H9 (cell line): Measurements from ENCODE around the gene FAM89B. TPM values are rescaled to one million over a fixed set of nuclear protein-coding genes. Genes with fewer than 3 reads are reported as not detected.
A peak's percentile ranks its signal among the peaks of the same experiment; 100 is the strongest.

Experiments
- DNase-seq: peaks from one replicate; pipeline ENCODE4 v3.0.0-alpha.2; 2017
- H2AFZ ChIP-seq: one replicate; pipeline ENCODE4 v1.6.1; 2013; ENCODE audit warnings: mild to moderate bottlenecking, low read length, control low read depth, moderate library complexity
- H2AK5ac ChIP-seq: 2 replicates; pipeline ENCODE4 v1.6.1; 2013; ENCODE audit warnings: low read length, control low read depth, mixed read lengths; ENCODE audit not compliant: insufficient read length
- H2BK120ac ChIP-seq: one replicate; pipeline ENCODE4 v1.6.1; 2013; ENCODE audit warnings: low read depth, mild to moderate bottlenecking, low read length, control low read depth, inconsistent platforms; ENCODE audit not compliant: poor library complexity, severe bottlenecking
- H2BK12ac ChIP-seq: 2 replicates; pipeline ENCODE4 v1.6.1; 2013; ENCODE audit warnings: low read length, control low read depth, mixed read lengths, low read depth; ENCODE audit not compliant: insufficient read length
- H2BK15ac ChIP-seq: 2 replicates; pipeline ENCODE4 v1.6.1; 2013; ENCODE audit warnings: low read depth, low read length, control low read depth
- H2BK20ac ChIP-seq: one replicate; pipeline ENCODE4 v1.6.1; 2013; ENCODE audit warnings: low read depth, mild to moderate bottlenecking, low read length, control low read depth, inconsistent platforms; ENCODE audit not compliant: poor library complexity, severe bottlenecking
- H2BK5ac ChIP-seq: 2 replicates; pipeline ENCODE4 v1.6.1; 2013; ENCODE audit warnings: low read length, control low read depth, mixed read lengths; ENCODE audit not compliant: insufficient read length
- H3K14ac ChIP-seq: 2 replicates; pipeline ENCODE4 v1.6.1; 2013; ENCODE audit warnings: low read length, control low read depth; ENCODE audit not compliant: insufficient read depth
- H3K18ac ChIP-seq: 2 replicates; pipeline ENCODE4 v1.6.1; 2013; ENCODE audit warnings: low read depth, mild to moderate bottlenecking, mixed read lengths, low read length, control low read depth; ENCODE audit not compliant: insufficient read length
- H3K23ac ChIP-seq: 2 replicates; pipeline ENCODE4 v1.6.1; 2013; ENCODE audit warnings: low read length, control low read depth, mixed read lengths, low read depth; ENCODE audit not compliant: insufficient read length
- H3K23me2 ChIP-seq: 2 replicates; pipeline ENCODE4 v1.6.1; 2013; ENCODE audit warnings: low read depth, mild to moderate bottlenecking, mixed read lengths, low read length, control low read depth; ENCODE audit not compliant: insufficient read length, poor library complexity, severe bottlenecking
- H3K27ac ChIP-seq: 2 replicates; pipeline ENCODE4 v1.5.1; 2013; ENCODE audit warnings: low read length, control low read depth, mixed read lengths, low read depth; ENCODE audit not compliant: insufficient read length
- H3K27me3 ChIP-seq: 2 replicates; pipeline ENCODE4 v1.6.1; 2013; ENCODE audit warnings: low read length, control low read depth, inconsistent platforms; ENCODE audit not compliant: insufficient read depth
- H3K4ac ChIP-seq: 2 replicates; pipeline ENCODE4 v1.6.1; 2013; ENCODE audit warnings: low read depth, mild to moderate bottlenecking, control low read depth, inconsistent platforms, low read length, moderate library complexity
- H3K4me1 ChIP-seq: 2 replicates; pipeline ENCODE4 v1.6.1; 2013; ENCODE audit warnings: low read length, control low read depth, inconsistent platforms; ENCODE audit not compliant: insufficient read depth
- H3K4me2 ChIP-seq: 2 replicates; pipeline ENCODE4 v1.6.1; 2013; ENCODE audit warnings: low read length, control low read depth, mixed read lengths; ENCODE audit not compliant: insufficient read length, insufficient read depth
- H3K56ac ChIP-seq: 2 replicates; pipeline ENCODE4 v1.6.1; 2013; ENCODE audit warnings: low read depth, mild to moderate bottlenecking, mixed read lengths, low read length, control low read depth; ENCODE audit not compliant: insufficient read length
- H3K79me1 ChIP-seq: 2 replicates; pipeline ENCODE4 v1.6.1; 2013; ENCODE audit warnings: low read depth, mild to moderate bottlenecking, moderate library complexity, low read length, control low read depth, inconsistent platforms; ENCODE audit not compliant: insufficient read depth, poor library complexity, severe bottlenecking
- H3K79me2 ChIP-seq: 2 replicates; pipeline ENCODE4 v1.6.1; 2013; ENCODE audit warnings: low read length, control low read depth, inconsistent platforms; ENCODE audit not compliant: insufficient read depth
- H3K9ac ChIP-seq: 2 replicates; pipeline ENCODE4 v1.6.1; 2013; ENCODE audit warnings: low read length, control low read depth, mixed read lengths; ENCODE audit not compliant: insufficient read length; ENCODE audit errors: extremely low read depth
- H3K9me3 ChIP-seq: one replicate; pipeline ENCODE4 v1.6.1; 2013; ENCODE audit warnings: low read depth, low read length, inconsistent platforms; ENCODE audit not compliant: control insufficient read depth
- H3T11ph ChIP-seq: one replicate; pipeline ENCODE4 v1.6.1; 2013; ENCODE audit warnings: mild to moderate bottlenecking, low read length, control low read depth, inconsistent platforms
- H4K20me1 ChIP-seq: one replicate; pipeline ENCODE4 v1.6.1; 2013; ENCODE audit not compliant: control insufficient read depth, insufficient read length, insufficient read depth
- H4K5ac ChIP-seq: 2 replicates; pipeline ENCODE4 v1.6.1; 2013; ENCODE audit warnings: low read depth, mild to moderate bottlenecking, mixed read lengths, low read length, control low read depth; ENCODE audit not compliant: insufficient read length
- H4K8ac ChIP-seq: replicated peaks from 2 replicates; pipeline ENCODE4 v1.6.1; 2013; ENCODE audit warnings: low read length, control low read depth, mixed read lengths, low read depth; ENCODE audit not compliant: insufficient read length
- H4K91ac ChIP-seq: 2 replicates; pipeline ENCODE4 v1.6.1; 2013; ENCODE audit warnings: low read depth, mild to moderate bottlenecking, moderate library complexity, mixed read lengths, low read length, control low read depth; ENCODE audit not compliant: insufficient read length
- H3K27ac Mint-ChIP-seq, 3 experiments: 2 replicates in 2 of 3; 3 replicates in 1 of 3; pipeline ENCODE4 v1.8.0; 2020 to 2021; ENCODE audit warnings: mixed read lengths in 3 of 3, mild to moderate bottlenecking in 1 of 3, moderate library complexity in 1 of 3
- H3K27me3 Mint-ChIP-seq: 2 replicates; pipeline ENCODE4 v1.8.0; 2021; ENCODE audit warnings: low read depth, mild to moderate bottlenecking, moderate library complexity, mixed read lengths
- H3K36me3 Mint-ChIP-seq, 3 experiments: 2 replicates in 2 of 3; 3 replicates in 1 of 3; pipeline ENCODE4 v1.8.0; 2020 to 2021; ENCODE audit warnings: low read depth in 3 of 3, mixed read lengths in 3 of 3; ENCODE audit not compliant: insufficient read depth in 1 of 3
- H3K4me1 Mint-ChIP-seq, 2 experiments: 2 replicates each; pipeline ENCODE4 v1.8.0; 2020; ENCODE audit warnings: mixed read lengths in 2 of 2
- H3K4me3 Mint-ChIP-seq, 2 experiments: 2 replicates in 1 of 2; 3 replicates in 1 of 2; pipeline ENCODE4 v1.8.0; 2020 to 2021; ENCODE audit warnings: mild to moderate bottlenecking in 2 of 2, mixed read lengths in 2 of 2, moderate library complexity in 1 of 2
- H3K9me3 Mint-ChIP-seq, 2 experiments: 2 replicates in 1 of 2; 3 replicates in 1 of 2; pipeline ENCODE4 v1.8.0; 2020; ENCODE audit warnings: mild to moderate bottlenecking in 2 of 2, mixed read lengths in 2 of 2, moderate library complexity in 1 of 2
- WGBS: extraction: QIAGEN DNeasy Blood & Tissue Kit; methylation state at CpG from one replicate; pipeline ENCODE4 v1.1.7; 2013; ENCODE audit warnings: missing lambda C conversion rate, low lambda C conversion rate, mixed read lengths; ENCODE audit not compliant: insufficient read length; ENCODE audit errors: extremely low coverage; 5-methylcytosine and 5-hydroxymethylcytosine counted together
- total RNA-seq: library from RNA; stranded (reverse); gene quantifications from 2 replicates; pipeline ENCODE4 v1.2.1, GENCODE V29; 2021
- TF ChIP-seq, protein P1 (sequence below): fragments of 200-600 bp; sonication (generic); conservative IDR thresholded peaks from 3 replicates; pipeline ENCODE4 v1.8.0; 2021; ENCODE audit warnings: antibody characterized with exemption, mild to moderate bottlenecking

FAM89B gene
- total RNA-seq, 1 experiment from 2014 or later: 21.7 TPM

GRCh38 chr11:65588199-65589054, 16.1 kb downstream of the FAM89B start:
- Histone ChIP-seq H2AK5ac (no peak overlapping the region), H2BK12ac (no peak overlapping the region), H3K79me1 (no peaks in the 10 kb centered on the region), H3K14ac (no peak overlapping the region), H3K4ac (no peak overlapping the region), H2BK120ac (no peak overlapping the region), H4K91ac (no peak overlapping the region), H3K4me2 (no peak overlapping the region), H4K20me1 (no peaks in the 10 kb centered on the region), H2BK15ac (0 out of 2 replicates have a peak overlapping the region, but pooled peaks have one; percentile 2), H3K9me3 (no peaks in the 10 kb centered on the region), H3K27me3 (no peaks in the 10 kb centered on the region; the same call in 1 of the 2 replicates), H2BK20ac (no peak overlapping the region), H4K5ac (no peak overlapping the region), H3K56ac (no peak overlapping the region), H2AFZ (no peak overlapping the region), H3K18ac (no peak overlapping the region), H3K23me2 (no peaks in the 10 kb centered on the region), H4K8ac (no peak overlapping the region), H2BK5ac (no peak overlapping the region), H3K79me2 (no peaks in the 10 kb centered on the region), H3K27ac (no peak overlapping the region), H3K4me1 (no peaks in the 10 kb centered on the region), H3K9ac (no peak overlapping the region), H3T11ph (no peak overlapping the region), H3K23ac (no peak overlapping the region)
- WGBS: no CpG with 5 or more reads among the region's 13 CpGs
- H3K9me3 Mint-ChIP-seq: no peaks in the 10 kb centered on the region
- H3K4me3 Mint-ChIP-seq: no peak overlapping the region
- H3K27me3 Mint-ChIP-seq: peaks cover 27% of the 10 kb centered on the region
- peak; percentile 84 for DNase-seq
- no peak overlapping the region for H3K27ac Mint-ChIP-seq
- H3K36me3 Mint-ChIP-seq: peaks cover 0 to 4% (median 3%) of the 10 kb centered on the region in 3 experiments; a peak in 3 of 7 replicates
- TF ChIP-seq, protein P1, sequence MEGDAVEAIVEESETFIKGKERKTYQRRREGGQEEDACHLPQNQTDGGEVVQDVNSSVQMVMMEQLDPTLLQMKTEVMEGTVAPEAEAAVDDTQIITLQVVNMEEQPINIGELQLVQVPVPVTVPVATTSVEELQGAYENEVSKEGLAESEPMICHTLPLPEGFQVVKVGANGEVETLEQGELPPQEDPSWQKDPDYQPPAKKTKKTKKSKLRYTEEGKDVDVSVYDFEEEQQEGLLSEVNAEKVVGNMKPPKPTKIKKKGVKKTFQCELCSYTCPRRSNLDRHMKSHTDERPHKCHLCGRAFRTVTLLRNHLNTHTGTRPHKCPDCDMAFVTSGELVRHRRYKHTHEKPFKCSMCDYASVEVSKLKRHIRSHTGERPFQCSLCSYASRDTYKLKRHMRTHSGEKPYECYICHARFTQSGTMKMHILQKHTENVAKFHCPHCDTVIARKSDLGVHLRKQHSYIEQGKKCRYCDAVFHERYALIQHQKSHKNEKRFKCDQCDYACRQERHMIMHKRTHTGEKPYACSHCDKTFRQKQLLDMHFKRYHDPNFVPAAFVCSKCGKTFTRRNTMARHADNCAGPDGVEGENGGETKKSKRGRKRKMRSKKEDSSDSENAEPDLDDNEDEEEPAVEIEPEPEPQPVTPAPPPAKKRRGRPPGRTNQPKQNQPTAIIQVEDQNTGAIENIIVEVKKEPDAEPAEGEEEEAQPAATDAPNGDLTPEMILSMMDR: peak; percentile 71
- H3K4me1 Mint-ChIP-seq: peaks cover 8 to 40% of the 10 kb centered on the region in 2 experiments
